CD14-positive monocyte (primary cell): ENCODE results near the gene ERCC1. TPM values are rescaled to one million over a fixed set of nuclear protein-coding genes. Genes with fewer than 3 reads are reported as not detected.
"Not testable (repeated sequence)": the region's sequence is repeated elsewhere in the genome, so short reads cannot be mapped to it uniquely, and the experiment has no call there.

Experiments used
- DNase-seq, 3 donors: peaks; one replicate each; pipeline ENCODE4 v3.0.0-alpha.2; 2011 to 2022
- H2AFZ ChIP-seq: 2 replicates; pipeline ENCODE4 v1.6.0; 2012; ENCODE audit warnings: mild to moderate bottlenecking, low read depth, low read length, inconsistent platforms; ENCODE audit not compliant: insufficient read depth, poor library complexity, severe bottlenecking
- H3K27ac ChIP-seq, 2 donors: 1 replicate in 1 of 2; 2 replicates in 1 of 2; pipeline ENCODE4 v1.5.1; 2012 to 2013; ENCODE audit warnings: low read length in 2 of 2, control low read depth in 1 of 2, inconsistent platforms in 1 of 2, low read depth in 1 of 2, mild to moderate bottlenecking in 1 of 2
- H3K27me3 ChIP-seq, 2 donors: one replicate each; pipeline versions ENCODE4 v1.6.0 to v1.6.1; 2011 to 2013; ENCODE audit warnings: low read length in 2 of 2; ENCODE audit not compliant: control insufficient read depth in 2 of 2, insufficient read depth in 2 of 2
- H3K36me3 ChIP-seq, 2 donors: replicated peaks in 1 of 2; 1 replicate in 1 of 2; 2 replicates in 1 of 2; pipeline versions ENCODE4 v1.5.1 to v1.6.1; 2012 to 2013; ENCODE audit warnings: low read length in 2 of 2, control low read depth in 1 of 2, inconsistent platforms in 1 of 2, mild to moderate bottlenecking in 1 of 2; ENCODE audit not compliant: insufficient read depth in 2 of 2, control insufficient read depth in 1 of 2
- H3K4me1 ChIP-seq, 2 donors: 1 replicate in 1 of 2; 2 replicates in 1 of 2; pipeline versions ENCODE4 v1.5.1 to v1.6.1; 2012 to 2013; ENCODE audit warnings: low read length in 2 of 2, control low read depth in 1 of 2, inconsistent platforms in 1 of 2, mild to moderate bottlenecking in 1 of 2, moderate library complexity in 1 of 2; ENCODE audit not compliant: insufficient read depth in 2 of 2, control insufficient read depth in 1 of 2
- H3K4me2 ChIP-seq: replicated peaks from 2 replicates; pipeline ENCODE3; 2012; ENCODE audit warnings: low read length, moderate library complexity, mild to moderate bottlenecking; ENCODE audit not compliant: poor library complexity, severe bottlenecking; ENCODE audit errors: extremely low read depth
- H3K4me3 ChIP-seq, 3 experiments: fragments of 200-600 bp in 1 of 3; sonication (generic) in 1 of 3; replicated peaks in 1 of 3; 1 replicate in 2 of 3; 2 replicates in 1 of 3; pipeline ENCODE4 v1.5.1; 2011 to 2013; ENCODE audit warnings: low read length in 3 of 3, mild to moderate bottlenecking in 3 of 3, control low read depth in 2 of 3, low read depth in 2 of 3, inconsistent platforms in 1 of 3, moderate library complexity in 1 of 3
- H3K79me2 ChIP-seq: 2 replicates; pipeline ENCODE4 v1.6.0; 2012; ENCODE audit warnings: mild to moderate bottlenecking, control low read depth, inconsistent platforms, low read length, moderate library complexity; ENCODE audit not compliant: insufficient read depth
- H3K9ac ChIP-seq: 2 replicates; pipeline ENCODE4 v1.6.0; 2017; ENCODE audit warnings: low read length, mild to moderate bottlenecking; ENCODE audit not compliant: insufficient read depth, poor library complexity, severe bottlenecking
- H3K9me3 ChIP-seq, 2 donors: replicated peaks in 1 of 2; 1 replicate in 1 of 2; 2 replicates in 1 of 2; pipeline versions ENCODE4 v1.5.1 to v1.6.1; 2012 to 2013; ENCODE audit warnings: low read length in 2 of 2, control low read depth in 1 of 2; ENCODE audit not compliant: control insufficient read depth in 1 of 2, insufficient read depth in 1 of 2
- H4K20me1 ChIP-seq: 2 replicates; pipeline ENCODE4 v1.6.0; 2012; ENCODE audit warnings: mild to moderate bottlenecking, low read length, control low read depth, moderate library complexity; ENCODE audit not compliant: insufficient read depth
- H3K27ac Mint-ChIP-seq, 7 donors: one replicate each; pipeline ENCODE4 v1.8.0; 2020; ENCODE audit warnings: mild to moderate bottlenecking in 7 of 7, mixed read lengths in 7 of 7, moderate library complexity in 6 of 7, inconsistent platforms in 2 of 7
- H3K27me3 Mint-ChIP-seq, 3 donors: one replicate each; pipeline ENCODE4 v1.8.0; 2021 to 2022; ENCODE audit warnings: low read depth in 3 of 3, mild to moderate bottlenecking in 3 of 3, mixed read lengths in 3 of 3, moderate library complexity in 3 of 3, inconsistent platforms in 1 of 3
- H3K36me3 Mint-ChIP-seq, 2 donors: one replicate each; pipeline ENCODE4 v1.8.0; 2020; ENCODE audit warnings: mixed read lengths in 2 of 2, inconsistent platforms in 1 of 2, mild to moderate bottlenecking in 1 of 2
- H3K4me1 Mint-ChIP-seq: one replicate; pipeline ENCODE4 v1.8.0; 2020; ENCODE audit warnings: mild to moderate bottlenecking, mixed read lengths
- H3K4me3 Mint-ChIP-seq, 2 donors: one replicate each; pipeline ENCODE4 v1.8.0; 2020; ENCODE audit warnings: mild to moderate bottlenecking in 2 of 2, mixed read lengths in 2 of 2, moderate library complexity in 1 of 2
- H3K9me3 Mint-ChIP-seq, 7 donors: one replicate each; pipeline ENCODE4 v1.8.0; 2020 to 2022; ENCODE audit warnings: mixed read lengths in 7 of 7, mild to moderate bottlenecking in 6 of 7, moderate library complexity in 6 of 7, inconsistent platforms in 2 of 7
- WGBS: methylation state at CpG from one replicate; pipeline ENCODE4 v1.1.5; 2013; ENCODE audit warnings: missing lambda C conversion rate; ENCODE audit not compliant: insufficient coverage; 5-methylcytosine and 5-hydroxymethylcytosine counted together
- intact Hi-C, 2 donors: fragments of 100-400 bp; cut with micrococcal nuclease; formaldehyde crosslinking; loops; one replicate each; pipeline versions ENCODE4 v1.15.0 to v1.15.1; 2023
- polyA plus RNA-seq, 3 donors: library from polyadenylated mRNA; depleted of rRNA in 1 of 3; unstranded in 2 of 3; stranded (reverse) in 1 of 3; fragments of 300-500 nt in 2 of 3; fragments of >200 nt in 1 of 3; fragmentation: Illumina TruSeq in 2 of 3; gene quantifications; 1 replicate in 2 of 3; 2 replicates in 1 of 3; pipeline ENCODE4 v1.2.3, GENCODE V29; 2012 to 2021
- TF ChIP-seq, protein P1 (sequence below): fragments of 200-600 bp; IDR thresholded peaks from one replicate; pipeline ENCODE4 v1.8.0; 2022; ENCODE audit warnings: antibody characterized with exemption, mild to moderate bottlenecking

Gene ERCC1
- polyA plus RNA-seq, 3 donors, result 62.2 to 78.2 (median 74.6) TPM

DNA sequence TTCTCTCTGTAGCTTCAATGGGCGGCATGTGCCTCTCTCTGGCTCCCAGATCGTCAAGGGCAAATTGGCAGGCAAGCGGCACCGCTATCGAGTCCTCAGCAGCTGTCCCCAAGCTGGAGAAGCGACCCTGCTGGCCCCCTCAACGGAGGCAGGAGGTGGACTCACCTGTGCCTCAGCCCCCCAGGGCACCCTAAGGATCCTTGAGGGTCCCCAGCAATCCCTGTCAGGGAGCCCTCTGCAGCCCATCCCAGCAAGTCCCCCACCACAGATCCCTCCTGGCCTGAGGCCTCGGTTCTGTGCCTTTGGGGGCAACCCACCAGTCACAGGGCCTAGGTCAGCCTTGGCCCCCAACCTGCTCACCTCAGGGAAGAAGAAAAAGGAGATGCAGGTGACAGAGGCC, 15.6 kb downstream of the ERCC1 start:
- Histone ChIP-seq H3K27me3 (peaks cover 18 to 21% of the 10 kb centered on the region in 2 donors), H3K79me2 (no peaks in the 10 kb centered on the region), H3K9me3 (peaks cover 4 to 14% of the 10 kb centered on the region in 2 donors), H4K20me1 (peaks cover 9% of the 10 kb centered on the region), H3K9ac (no peak overlapping the region), H3K4me2 (no peak overlapping the region), H3K4me3 (no peak overlapping the region), H3K4me1 (peaks cover 55 to 63% of the 10 kb centered on the region in 2 donors), H3K27ac (no peak overlapping the region), H3K36me3 (peaks cover 3 to 7% of the 10 kb centered on the region in 2 donors), H2AFZ (no peak overlapping the region)
- TF ChIP-seq, protein P1, sequence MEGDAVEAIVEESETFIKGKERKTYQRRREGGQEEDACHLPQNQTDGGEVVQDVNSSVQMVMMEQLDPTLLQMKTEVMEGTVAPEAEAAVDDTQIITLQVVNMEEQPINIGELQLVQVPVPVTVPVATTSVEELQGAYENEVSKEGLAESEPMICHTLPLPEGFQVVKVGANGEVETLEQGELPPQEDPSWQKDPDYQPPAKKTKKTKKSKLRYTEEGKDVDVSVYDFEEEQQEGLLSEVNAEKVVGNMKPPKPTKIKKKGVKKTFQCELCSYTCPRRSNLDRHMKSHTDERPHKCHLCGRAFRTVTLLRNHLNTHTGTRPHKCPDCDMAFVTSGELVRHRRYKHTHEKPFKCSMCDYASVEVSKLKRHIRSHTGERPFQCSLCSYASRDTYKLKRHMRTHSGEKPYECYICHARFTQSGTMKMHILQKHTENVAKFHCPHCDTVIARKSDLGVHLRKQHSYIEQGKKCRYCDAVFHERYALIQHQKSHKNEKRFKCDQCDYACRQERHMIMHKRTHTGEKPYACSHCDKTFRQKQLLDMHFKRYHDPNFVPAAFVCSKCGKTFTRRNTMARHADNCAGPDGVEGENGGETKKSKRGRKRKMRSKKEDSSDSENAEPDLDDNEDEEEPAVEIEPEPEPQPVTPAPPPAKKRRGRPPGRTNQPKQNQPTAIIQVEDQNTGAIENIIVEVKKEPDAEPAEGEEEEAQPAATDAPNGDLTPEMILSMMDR, result no peak
- Mint-ChIP-seq H3K4me3 (no peak overlapping the region), H3K9me3 (peaks cover 0 to 13% (median 6%) of the 10 kb centered on the region in 7 donors), H3K27ac (peak overlapping the region in 5 of 7 donors; percentile 0 to 82 (median 15)), H3K36me3 (peaks cover 12 to 18% of the 10 kb centered on the region in 2 donors), H3K27me3 (peaks cover 22 to 23% (median 23%) of the 10 kb centered on the region in 3 donors), H3K4me1 (peaks cover 44% of the 10 kb centered on the region)
- intact Hi-C loops, result loop anchor here in 1 of 2 donors (5.0 to 10.0 kb wide), 2 partner anchors 36 to 227 kb away; partner anchors contain the start of genes EML2 and ERCC2
- WGBS, result 96% methylated on average over 8 of the region's 8 CpGs
- DNase-seq, result no peak

- H2AFZ ChIP-seq, H3K36me3 ChIP-seq, H3K4me3 Mint-ChIP-seq, H3K4me2 ChIP-seq, H3K4me3 ChIP-seq, H3K79me2 ChIP-seq, H3K27ac ChIP-seq, H3K9ac ChIP-seq, DNase-seq: not testable (repeated sequence)
- H4K20me1 ChIP-seq, result peaks cover 12% of the 10 kb centered on the region
- peaks cover 23 to 26% of the 10 kb centered on the region in 2 donors for H3K27me3 ChIP-seq
- H3K9me3 ChIP-seq, result peaks cover 4 to 14% of the 10 kb centered on the region in 2 donors
- Mint-ChIP-seq H3K4me1 (peaks cover 48% of the 10 kb centered on the region), H3K36me3 (peaks cover 10 to 12% of the 10 kb centered on the region in 2 donors), H3K9me3 (peaks cover 0 to 12% (median 6%) of the 10 kb centered on the region in 7 donors), H3K27me3 (peaks cover 28 to 29% (median 28%) of the 10 kb centered on the region in 3 donors), H3K27ac (peak overlapping the region in 1 of 7 donors; percentile 12)
- peaks cover 55 to 65% of the 10 kb centered on the region in 2 donors for H3K4me1 ChIP-seq
- whole genome bisulfite sequencing, result 100% methylated on average over 3 of the region's 5 CpGs
- intact Hi-C loops, result loop anchor here in 1 of 2 donors (5.0 to 10.0 kb wide), 2 partner anchors 35 to 227 kb away; partner anchors contain the start of genes EML2 and ERCC2
Observed at GRCh38 chr19:45407585-45407984, 16.1 kb downstream of the ERCC1 start.
